ENCODE results near the gene KNSTRN. TPM values are rescaled to one million over a fixed set of nuclear protein-coding genes. Genes with fewer than 3 reads are reported as not detected.
A peak's percentile ranks its signal among the peaks of the same experiment; 100 is the strongest.

KNSTRN gene
- total and polyA plus RNA-seq, 2 of the 13 experiments (the other 11 are each of a cell fraction or from before 2014, with no cell fraction given) = 20.3 to 62.3 TPM

DNA sequence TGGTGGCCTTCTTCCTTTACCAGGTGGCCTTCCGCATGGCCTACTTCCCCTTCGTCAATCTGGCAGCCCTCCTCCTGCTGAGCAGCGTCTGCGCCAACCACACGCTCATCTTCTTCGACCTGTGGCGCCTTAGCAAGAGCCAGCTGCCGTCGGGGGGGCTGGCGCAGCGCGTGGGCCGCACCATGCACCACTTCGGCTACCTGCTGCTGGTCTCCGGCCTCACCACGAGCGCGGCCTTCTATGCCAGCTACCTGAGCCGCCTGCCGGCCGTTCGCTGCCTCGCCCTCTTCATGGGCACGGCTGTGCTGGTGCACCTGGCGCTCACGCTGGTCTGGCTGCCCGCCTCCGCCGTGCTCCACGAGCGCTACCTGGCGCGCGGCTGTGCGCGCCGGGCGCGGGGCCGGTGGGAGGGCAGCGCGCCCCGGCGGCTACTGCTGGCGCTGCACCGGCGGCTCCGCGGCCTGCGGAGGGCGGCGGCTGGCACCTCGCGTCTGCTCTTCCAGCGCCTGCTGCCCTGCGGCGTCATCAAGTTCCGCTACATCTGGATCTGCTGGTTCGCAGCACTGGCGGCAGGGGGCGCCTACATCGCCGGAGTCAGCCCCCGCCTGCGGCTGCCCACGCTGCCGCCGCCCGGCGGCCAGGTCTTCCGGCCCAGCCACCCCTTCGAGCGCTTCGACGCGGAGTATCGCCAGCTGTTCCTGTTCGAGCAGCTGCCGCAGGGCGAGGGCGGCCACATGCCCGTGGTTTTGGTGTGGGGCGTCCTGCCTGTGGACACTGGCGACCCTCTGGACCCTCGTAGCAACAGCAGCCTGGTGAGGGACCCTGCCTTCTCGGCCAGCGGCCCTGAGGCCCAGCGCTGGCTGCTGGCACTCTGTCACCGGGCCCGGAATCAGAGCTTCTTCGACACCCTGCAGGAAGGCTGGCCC lies 14.6 kb upstream of the KNSTRN start (continued):
- TF ChIP-seq, protein P1, sequence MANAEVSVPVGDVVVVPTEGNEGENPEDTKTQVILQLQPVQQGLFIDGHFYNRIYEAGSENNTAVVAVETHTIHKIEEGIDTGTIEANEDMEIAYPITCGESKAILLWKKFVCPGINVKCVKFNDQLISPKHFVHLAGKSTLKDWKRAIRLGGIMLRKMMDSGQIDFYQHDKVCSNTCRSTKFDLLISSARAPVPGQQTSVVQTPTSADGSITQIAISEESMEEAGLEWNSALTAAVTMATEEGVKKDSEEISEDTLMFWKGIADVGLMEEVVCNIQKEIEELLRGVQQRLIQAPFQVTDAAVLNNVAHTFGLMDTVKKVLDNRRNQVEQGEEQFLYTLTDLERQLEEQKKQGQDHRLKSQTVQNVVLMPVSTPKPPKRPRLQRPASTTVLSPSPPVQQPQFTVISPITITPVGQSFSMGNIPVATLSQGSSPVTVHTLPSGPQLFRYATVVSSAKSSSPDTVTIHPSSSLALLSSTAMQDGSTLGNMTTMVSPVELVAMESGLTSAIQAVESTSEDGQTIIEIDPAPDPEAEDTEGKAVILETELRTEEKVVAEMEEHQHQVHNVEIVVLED (CRISPR knock-in tag; IDR thresholded peaks at IDR 0.05; ENCODE audit: borderline replicate concordance) = peak; percentile 59; the same call in 1 of the 2 replicates
- TF ChIP-seq SNAPC2 (CRISPR knock-in tag; IDR thresholded peaks at IDR 0.05) = peak; percentile 92
- TF ChIP-seq ZNF562 (CRISPR knock-in tag; IDR thresholded peaks at IDR 0.05; ENCODE audit: borderline replicate concordance) = peak; percentile 94
- TF ChIP-seq EZH2 (conservative IDR thresholded peaks at IDR 0.05; ENCODE audit: low read depth, low read length) = no peak
- peak; percentile 83; the same call in 1 of the 2 replicates for TF ChIP-seq KLF9 (CRISPR knock-in tag; IDR thresholded peaks at IDR 0.05; ENCODE audit: low read depth)
- TF ChIP-seq SMAD3 (CRISPR knock-in tag; IDR thresholded peaks at IDR 0.05) = peak; percentile 68; the same call in 1 of the 2 replicates
- peak; percentile 98 for TF ChIP-seq ATF7-NPFF (CRISPR knock-in tag; IDR thresholded peaks at IDR 0.05; ENCODE audit: low read depth)
- no peak for TF ChIP-seq ZFP62 (CRISPR knock-in tag; IDR thresholded peaks at IDR 0.05)
- TF ChIP-seq POGZ (CRISPR knock-in tag; IDR thresholded peaks at IDR 0.05) = 0 out of 2 replicates have a peak, but pooled peaks have one; percentile 43
- TF ChIP-seq, protein P2, sequence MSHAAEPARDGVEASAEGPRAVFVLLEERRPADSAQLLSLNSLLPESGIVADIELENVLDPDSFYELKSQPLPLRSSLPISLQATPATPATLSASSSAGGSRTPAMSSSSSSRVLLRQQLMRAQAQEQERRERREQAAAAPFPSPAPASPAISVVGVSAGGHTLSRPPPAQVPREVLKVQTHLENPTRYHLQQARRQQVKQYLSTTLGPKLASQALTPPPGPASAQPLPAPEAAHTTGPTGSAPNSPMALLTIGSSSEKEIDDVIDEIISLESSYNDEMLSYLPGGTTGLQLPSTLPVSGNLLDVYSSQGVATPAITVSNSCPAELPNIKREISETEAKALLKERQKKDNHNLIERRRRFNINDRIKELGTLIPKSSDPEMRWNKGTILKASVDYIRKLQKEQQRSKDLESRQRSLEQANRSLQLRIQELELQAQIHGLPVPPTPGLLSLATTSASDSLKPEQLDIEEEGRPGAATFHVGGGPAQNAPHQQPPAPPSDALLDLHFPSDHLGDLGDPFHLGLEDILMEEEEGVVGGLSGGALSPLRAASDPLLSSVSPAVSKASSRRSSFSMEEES (CRISPR knock-in tag; IDR thresholded peaks at IDR 0.05) = peak; percentile 76
- no peak for TF ChIP-seq RORA (CRISPR knock-in tag; IDR thresholded peaks at IDR 0.05)
- TF ChIP-seq TAF15 (IDR thresholded peaks at IDR 0.05; ENCODE audit: low read depth, low read length, poor library complexity, severe bottlenecking) = no peak
- TF ChIP-seq, protein P3, sequence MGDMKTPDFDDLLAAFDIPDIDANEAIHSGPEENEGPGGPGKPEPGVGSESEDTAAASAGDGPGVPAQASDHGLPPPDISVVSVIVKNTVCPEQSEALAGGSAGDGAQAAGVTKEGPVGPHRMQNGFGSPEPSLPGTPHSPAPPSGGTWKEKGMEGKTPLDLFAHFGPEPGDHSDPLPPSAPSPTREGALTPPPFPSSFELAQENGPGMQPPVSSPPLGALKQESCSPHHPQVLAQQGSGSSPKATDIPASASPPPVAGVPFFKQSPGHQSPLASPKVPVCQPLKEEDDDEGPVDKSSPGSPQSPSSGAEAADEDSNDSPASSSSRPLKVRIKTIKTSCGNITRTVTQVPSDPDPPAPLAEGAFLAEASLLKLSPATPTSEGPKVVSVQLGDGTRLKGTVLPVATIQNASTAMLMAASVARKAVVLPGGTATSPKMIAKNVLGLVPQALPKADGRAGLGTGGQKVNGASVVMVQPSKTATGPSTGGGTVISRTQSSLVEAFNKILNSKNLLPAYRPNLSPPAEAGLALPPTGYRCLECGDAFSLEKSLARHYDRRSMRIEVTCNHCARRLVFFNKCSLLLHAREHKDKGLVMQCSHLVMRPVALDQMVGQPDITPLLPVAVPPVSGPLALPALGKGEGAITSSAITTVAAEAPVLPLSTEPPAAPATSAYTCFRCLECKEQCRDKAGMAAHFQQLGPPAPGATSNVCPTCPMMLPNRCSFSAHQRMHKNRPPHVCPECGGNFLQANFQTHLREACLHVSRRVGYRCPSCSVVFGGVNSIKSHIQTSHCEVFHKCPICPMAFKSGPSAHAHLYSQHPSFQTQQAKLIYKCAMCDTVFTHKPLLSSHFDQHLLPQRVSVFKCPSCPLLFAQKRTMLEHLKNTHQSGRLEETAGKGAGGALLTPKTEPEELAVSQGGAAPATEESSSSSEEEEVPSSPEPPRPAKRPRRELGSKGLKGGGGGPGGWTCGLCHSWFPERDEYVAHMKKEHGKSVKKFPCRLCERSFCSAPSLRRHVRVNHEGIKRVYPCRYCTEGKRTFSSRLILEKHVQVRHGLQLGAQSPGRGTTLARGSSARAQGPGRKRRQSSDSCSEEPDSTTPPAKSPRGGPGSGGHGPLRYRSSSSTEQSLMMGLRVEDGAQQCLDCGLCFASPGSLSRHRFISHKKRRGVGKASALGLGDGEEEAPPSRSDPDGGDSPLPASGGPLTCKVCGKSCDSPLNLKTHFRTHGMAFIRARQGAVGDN (CRISPR knock-in tag; IDR thresholded peaks at IDR 0.05) = peak; percentile 99
- TF ChIP-seq, protein P4, sequence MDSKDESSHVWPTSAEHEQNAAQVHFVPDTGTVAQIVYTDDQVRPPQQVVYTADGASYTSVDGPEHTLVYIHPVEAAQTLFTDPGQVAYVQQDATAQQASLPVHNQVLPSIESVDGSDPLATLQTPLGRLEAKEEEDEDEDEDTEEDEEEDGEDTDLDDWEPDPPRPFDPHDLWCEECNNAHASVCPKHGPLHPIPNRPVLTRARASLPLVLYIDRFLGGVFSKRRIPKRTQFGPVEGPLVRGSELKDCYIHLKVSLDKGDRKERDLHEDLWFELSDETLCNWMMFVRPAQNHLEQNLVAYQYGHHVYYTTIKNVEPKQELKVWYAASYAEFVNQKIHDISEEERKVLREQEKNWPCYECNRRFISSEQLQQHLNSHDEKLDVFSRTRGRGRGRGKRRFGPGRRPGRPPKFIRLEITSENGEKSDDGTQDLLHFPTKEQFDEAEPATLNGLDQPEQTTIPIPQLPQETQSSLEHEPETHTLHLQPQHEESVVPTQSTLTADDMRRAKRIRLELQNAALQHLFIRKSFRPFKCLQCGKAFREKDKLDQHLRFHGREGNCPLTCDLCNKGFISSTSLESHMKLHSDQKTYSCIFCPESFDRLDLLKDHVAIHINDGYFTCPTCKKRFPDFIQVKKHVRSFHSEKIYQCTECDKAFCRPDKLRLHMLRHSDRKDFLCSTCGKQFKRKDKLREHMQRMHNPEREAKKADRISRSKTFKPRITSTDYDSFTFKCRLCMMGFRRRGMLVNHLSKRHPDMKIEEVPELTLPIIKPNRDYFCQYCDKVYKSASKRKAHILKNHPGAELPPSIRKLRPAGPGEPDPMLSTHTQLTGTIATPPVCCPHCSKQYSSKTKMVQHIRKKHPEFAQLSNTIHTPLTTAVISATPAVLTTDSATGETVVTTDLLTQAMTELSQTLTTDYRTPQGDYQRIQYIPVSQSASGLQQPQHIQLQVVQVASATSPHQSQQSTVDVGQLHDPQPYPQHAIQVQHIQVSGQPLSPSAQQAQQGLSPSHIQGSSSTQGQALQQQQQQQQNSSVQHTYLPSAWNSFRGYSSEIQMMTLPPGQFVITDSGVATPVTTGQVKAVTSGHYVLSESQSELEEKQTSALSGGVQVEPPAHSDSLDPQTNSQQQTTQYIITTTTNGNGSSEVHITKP (CRISPR knock-in tag; IDR thresholded peaks at IDR 0.05; ENCODE audit: low read depth) = no peak
- no peak for TF ChIP-seq TCF12 (IDR thresholded peaks at IDR 0.05)
- TF ChIP-seq TCF12 (CRISPR knock-in tag; IDR thresholded peaks at IDR 0.05) = no peak
